ENCODE results near the gene DUSP2. TPM values are rescaled to one million over a fixed set of nuclear protein-coding genes. Genes with fewer than 3 reads are reported as not detected.

Gene DUSP2
- total RNA-seq, 4 donors from 2014 or later, result 2.7 to 28.1 (median 5.6) TPM

- Histone ChIP-seq H3K4me3 (no peak overlapping the region), H3K9me3 (no peaks in the 10 kb centered on the region), H3K27me3 (no peaks in the 10 kb centered on the region), H3K4me1 (no peaks in the 10 kb centered on the region), H3K27ac (no peak overlapping the region), H3K36me3 (no peaks in the 10 kb centered on the region)
- TF ChIP-seq, protein P1, sequence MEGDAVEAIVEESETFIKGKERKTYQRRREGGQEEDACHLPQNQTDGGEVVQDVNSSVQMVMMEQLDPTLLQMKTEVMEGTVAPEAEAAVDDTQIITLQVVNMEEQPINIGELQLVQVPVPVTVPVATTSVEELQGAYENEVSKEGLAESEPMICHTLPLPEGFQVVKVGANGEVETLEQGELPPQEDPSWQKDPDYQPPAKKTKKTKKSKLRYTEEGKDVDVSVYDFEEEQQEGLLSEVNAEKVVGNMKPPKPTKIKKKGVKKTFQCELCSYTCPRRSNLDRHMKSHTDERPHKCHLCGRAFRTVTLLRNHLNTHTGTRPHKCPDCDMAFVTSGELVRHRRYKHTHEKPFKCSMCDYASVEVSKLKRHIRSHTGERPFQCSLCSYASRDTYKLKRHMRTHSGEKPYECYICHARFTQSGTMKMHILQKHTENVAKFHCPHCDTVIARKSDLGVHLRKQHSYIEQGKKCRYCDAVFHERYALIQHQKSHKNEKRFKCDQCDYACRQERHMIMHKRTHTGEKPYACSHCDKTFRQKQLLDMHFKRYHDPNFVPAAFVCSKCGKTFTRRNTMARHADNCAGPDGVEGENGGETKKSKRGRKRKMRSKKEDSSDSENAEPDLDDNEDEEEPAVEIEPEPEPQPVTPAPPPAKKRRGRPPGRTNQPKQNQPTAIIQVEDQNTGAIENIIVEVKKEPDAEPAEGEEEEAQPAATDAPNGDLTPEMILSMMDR (IDR thresholded peaks at IDR 0.05), result no peak
- no peak for TF ChIP-seq POLR2A (IDR thresholded peaks at IDR 0.05)
- DNase-seq, result no peak
Observed at GRCh38 chr2:96129528-96130120, 15.6 kb downstream of the DUSP2 start.

- no peaks in the 10 kb centered on the region for H3K36me3 ChIP-seq
Observed at GRCh38 chr2:96128456-96128855, 16.8 kb downstream of the DUSP2 start.

DNA sequence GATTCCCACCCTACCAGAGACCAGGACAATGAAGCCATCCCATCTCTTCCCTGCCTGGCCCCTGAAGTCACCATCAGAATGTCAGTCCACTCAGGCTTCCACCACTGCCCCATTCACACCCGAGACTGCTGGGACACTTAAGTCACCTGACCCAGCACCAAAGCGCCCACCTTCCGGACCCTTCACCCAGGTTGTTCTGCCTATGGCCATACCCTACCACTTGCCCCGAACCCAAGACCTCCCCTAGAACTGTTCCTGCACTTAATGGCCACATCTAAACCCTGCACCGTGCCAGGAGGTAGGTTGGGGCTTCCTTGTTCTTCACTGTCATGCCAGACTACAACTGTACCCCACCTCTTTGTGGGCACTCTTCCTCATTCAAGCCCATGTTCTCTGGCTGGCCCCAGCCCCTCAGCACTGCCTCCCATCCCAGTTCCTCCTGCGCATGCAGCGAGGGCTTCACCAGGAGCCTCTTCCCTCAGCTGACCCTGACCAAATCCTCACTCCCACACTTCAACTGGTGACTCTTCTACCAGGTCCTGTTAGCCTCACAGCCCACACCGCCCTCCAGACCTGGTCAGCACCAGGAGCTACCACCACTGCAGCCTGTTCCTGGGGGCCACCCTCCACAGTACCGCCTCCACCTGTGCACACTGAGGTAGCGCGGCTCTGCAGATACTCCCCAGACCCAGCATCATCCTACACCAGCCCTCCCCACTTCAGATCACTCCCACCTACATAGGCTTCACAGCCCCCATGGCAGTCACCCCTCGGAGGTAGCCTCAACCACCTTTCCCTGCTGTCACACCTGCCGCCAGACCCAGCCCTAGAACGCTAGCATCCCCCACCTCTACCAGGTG, 20.6 kb downstream of the DUSP2 start:
- no peak for TF ChIP-seq POLR2A (IDR thresholded peaks at IDR 0.05)
- TF ChIP-seq, protein P1 (IDR thresholded peaks at IDR 0.05), result no peak

More at GRCh38 chr2:96128456-96128855, 16.8 kb downstream of the DUSP2 start:
- no peaks in the 10 kb centered on the region for H3K9me3 ChIP-seq
- H3K4me3 ChIP-seq, result no peak overlapping the region
- DNase-seq, result no peak
- no peaks in the 10 kb centered on the region for H3K4me1 ChIP-seq
- no peaks in the 10 kb centered on the region for H3K27me3 ChIP-seq
- no peak for TF ChIP-seq POLR2A (IDR thresholded peaks at IDR 0.05)
- TF ChIP-seq, protein P1 (IDR thresholded peaks at IDR 0.05), result no peak
- no peak overlapping the region for H3K27ac ChIP-seq

DNA sequence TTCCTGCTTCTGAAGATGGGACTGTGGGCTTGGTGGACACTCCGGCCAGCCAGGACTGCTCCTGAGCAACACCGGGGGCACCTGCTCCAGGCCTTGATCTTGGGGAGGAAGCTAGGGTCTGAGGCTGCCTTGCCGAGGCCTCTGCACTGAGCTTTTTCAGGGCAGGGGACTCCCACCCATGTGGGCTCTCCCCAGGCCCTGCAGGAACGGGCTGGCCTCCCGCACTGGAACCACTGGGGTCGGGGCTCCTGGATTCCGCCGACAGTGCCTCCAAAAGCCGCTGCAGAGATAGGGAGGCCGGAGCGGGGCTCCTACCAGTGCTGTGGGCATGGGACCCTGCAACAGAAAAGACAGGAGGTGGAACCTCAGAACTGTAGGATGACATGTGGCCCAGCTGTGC, 21.3 kb downstream of the DUSP2 start:
- no peak for DNase-seq
- no peaks in the 10 kb centered on the region for H3K4me1 ChIP-seq
- H3K9me3 ChIP-seq, result no peaks in the 10 kb centered on the region
- no peaks in the 10 kb centered on the region for H3K27me3 ChIP-seq
- H3K27ac ChIP-seq, result no peak overlapping the region
- H3K4me3 ChIP-seq, result no peak overlapping the region
- no peaks in the 10 kb centered on the region for H3K36me3 ChIP-seq
- TF ChIP-seq, protein P1 (IDR thresholded peaks at IDR 0.05), result no peak
- no peak for TF ChIP-seq POLR2A (IDR thresholded peaks at IDR 0.05)

More for the DNA sequence above, 20.6 kb downstream of the DUSP2 start:
- Histone ChIP-seq H3K27me3 (no peaks in the 10 kb centered on the region), H3K27ac (no peak overlapping the region), H3K36me3 (no peaks in the 10 kb centered on the region), H3K9me3 (no peaks in the 10 kb centered on the region), H3K4me3 (no peak overlapping the region), H3K4me1 (no peaks in the 10 kb centered on the region)
- no peak for DNase-seq

DNA sequence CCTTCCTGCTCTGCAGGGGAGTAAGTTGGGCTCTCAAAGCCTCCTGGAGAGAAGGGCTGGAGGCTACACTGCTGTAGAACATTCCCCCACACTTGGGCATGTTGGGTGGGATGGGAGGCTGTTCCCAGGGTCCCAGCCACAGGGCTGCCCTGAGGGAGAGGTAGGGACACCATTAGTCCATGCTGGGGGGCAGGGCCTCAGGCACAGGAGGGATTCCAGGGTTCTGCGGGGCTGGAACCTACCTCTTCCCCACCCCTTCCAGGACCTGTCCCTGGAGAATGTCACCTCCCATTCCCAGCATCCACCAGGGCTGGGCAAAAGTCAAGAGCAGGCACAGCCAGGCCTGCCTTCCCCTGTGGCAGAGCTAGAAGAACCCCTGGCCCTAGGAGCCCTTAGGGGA, 21.9 kb downstream of the DUSP2 start:
- Histone ChIP-seq H3K27ac (no peak overlapping the region), H3K36me3 (no peaks in the 10 kb centered on the region), H3K4me3 (no peak overlapping the region), H3K27me3 (no peaks in the 10 kb centered on the region), H3K4me1 (no peaks in the 10 kb centered on the region), H3K9me3 (no peaks in the 10 kb centered on the region)
- TF ChIP-seq POLR2A (IDR thresholded peaks at IDR 0.05), result no peak
- TF ChIP-seq, protein P1 (IDR thresholded peaks at IDR 0.05), result no peak
- DNase-seq, result no peak

Measured in Peyer's patch (tissue), 4 donors.